ENCODE measurements around the gene ILKAP. TPM values are rescaled to one million over a fixed set of nuclear protein-coding genes. Genes with fewer than 3 reads are reported as not detected.

The ILKAP gene
- total and polyA plus RNA-seq, 2 of the 4 experiments (the other 2 are of a cell fraction), result 13.3 to 44.2 TPM

DNA sequence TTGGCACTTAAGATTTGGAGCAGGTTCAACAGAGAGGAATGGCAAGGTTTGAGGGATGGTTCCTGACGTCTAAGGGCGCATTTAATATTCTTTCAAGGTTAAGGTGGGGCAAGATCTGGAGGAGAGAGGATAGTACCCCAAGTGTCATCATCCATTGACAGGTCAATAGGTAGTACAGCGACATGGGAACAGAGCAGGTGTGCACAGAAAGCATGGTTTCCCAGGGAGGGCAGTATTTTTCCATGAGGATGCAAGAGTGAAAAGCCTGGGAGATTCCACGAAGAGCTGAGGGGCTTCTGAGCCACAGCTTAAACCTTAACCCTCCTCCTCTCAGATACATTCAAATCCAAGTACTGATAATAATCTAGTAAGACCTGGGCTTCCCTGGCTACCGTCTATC, 27.2 kb upstream of the ILKAP start:
- no peak overlapping the region for H3K4me3 ChIP-seq (ENCODE audit: insufficient read depth, low read depth, low read length)
- H3K27me3 ChIP-seq (ENCODE audit: control insufficient read depth, insufficient read depth, low read length), result peaks cover 32% of the 10 kb centered on the region
- no peak overlapping the region for H3K23ac ChIP-seq (ENCODE audit: low read depth, low read length)
- peaks cover 3% of the 10 kb centered on the region; the same call in 1 of the 2 replicates for H3K4me1 ChIP-seq (ENCODE audit: control insufficient read depth, insufficient read depth, low read length)
- dilution Hi-C loops (cut with HindIII; ENCODE audit: low sequenced_read_pairs, unreplicated experiment) (no loop called here), intact Hi-C loops (cut with micrococcal nuclease) (no loop called here), in situ Hi-C loops (cut with MboI; ENCODE audit: low sequenced_read_pairs) (no loop called here)
- no peak overlapping the region for H3K4ac ChIP-seq (ENCODE audit: low read depth, low read length)
- H2AK9ac ChIP-seq (replicated peaks; ENCODE audit: low read depth, low read length, poor library complexity), result no peak overlapping the region
- no peak overlapping the region for H3K18ac ChIP-seq (ENCODE audit: low read depth, low read length)
- ChIA-PET POLR2A (ENCODE audit: unreplicated experiment) (no interaction called here), CTCF (no interaction called here)
- no peak overlapping the region for H2BK15ac ChIP-seq (ENCODE audit: low read depth, low read length)
- peak overlapping the region; percentile 95 for H2AFZ ChIP-seq (replicated peaks; ENCODE audit: low read length, poor library complexity)
- no peak overlapping the region for H4K5ac ChIP-seq (ENCODE audit: low read depth, low read length)
- TF ChIP-seq RAD21 (IDR thresholded peaks at IDR 0.05; ENCODE audit: low read length), result no peak
- TF ChIP-seq, protein P1, sequence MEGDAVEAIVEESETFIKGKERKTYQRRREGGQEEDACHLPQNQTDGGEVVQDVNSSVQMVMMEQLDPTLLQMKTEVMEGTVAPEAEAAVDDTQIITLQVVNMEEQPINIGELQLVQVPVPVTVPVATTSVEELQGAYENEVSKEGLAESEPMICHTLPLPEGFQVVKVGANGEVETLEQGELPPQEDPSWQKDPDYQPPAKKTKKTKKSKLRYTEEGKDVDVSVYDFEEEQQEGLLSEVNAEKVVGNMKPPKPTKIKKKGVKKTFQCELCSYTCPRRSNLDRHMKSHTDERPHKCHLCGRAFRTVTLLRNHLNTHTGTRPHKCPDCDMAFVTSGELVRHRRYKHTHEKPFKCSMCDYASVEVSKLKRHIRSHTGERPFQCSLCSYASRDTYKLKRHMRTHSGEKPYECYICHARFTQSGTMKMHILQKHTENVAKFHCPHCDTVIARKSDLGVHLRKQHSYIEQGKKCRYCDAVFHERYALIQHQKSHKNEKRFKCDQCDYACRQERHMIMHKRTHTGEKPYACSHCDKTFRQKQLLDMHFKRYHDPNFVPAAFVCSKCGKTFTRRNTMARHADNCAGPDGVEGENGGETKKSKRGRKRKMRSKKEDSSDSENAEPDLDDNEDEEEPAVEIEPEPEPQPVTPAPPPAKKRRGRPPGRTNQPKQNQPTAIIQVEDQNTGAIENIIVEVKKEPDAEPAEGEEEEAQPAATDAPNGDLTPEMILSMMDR (conservative IDR thresholded peaks at IDR 0.05; ENCODE audit: low read depth, low read length), result no peak
- TF ChIP-seq, protein P2, sequence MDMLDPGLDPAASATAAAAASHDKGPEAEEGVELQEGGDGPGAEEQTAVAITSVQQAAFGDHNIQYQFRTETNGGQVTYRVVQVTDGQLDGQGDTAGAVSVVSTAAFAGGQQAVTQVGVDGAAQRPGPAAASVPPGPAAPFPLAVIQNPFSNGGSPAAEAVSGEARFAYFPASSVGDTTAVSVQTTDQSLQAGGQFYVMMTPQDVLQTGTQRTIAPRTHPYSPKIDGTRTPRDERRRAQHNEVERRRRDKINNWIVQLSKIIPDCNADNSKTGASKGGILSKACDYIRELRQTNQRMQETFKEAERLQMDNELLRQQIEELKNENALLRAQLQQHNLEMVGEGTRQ (IDR thresholded peaks at IDR 0.05; ENCODE audit: low read depth, low read length), result no peak
- TF ChIP-seq RFX5 (IDR thresholded peaks at IDR 0.05; ENCODE audit: low read depth, low read length), result no peak
- no peaks in the 10 kb centered on the region for H3K36me3 ChIP-seq (ENCODE audit: control insufficient read depth, insufficient read depth, low read length)
- no peak overlapping the region for H4K91ac ChIP-seq (ENCODE audit: insufficient read depth, low read depth, low read length)
- H3K79me1 ChIP-seq (ENCODE audit: low read depth in 1 of 2, low read length in 2 of 2), result no peaks in the 10 kb centered on the region; a peak in 1 of 4 replicates
- H3K14ac ChIP-seq (replicated peaks; ENCODE audit: low read depth, low read length), result no peak overlapping the region
- no peak overlapping the region for H2BK5ac ChIP-seq (ENCODE audit: low read depth, low read length, poor library complexity, severe bottlenecking)
- no peak overlapping the region for H3K27ac ChIP-seq (ENCODE audit: insufficient read depth, low read length)
- no CpG with 5 or more reads among the region's 5 CpGs for WGBS, 2 experiments (ENCODE audit: extremely low coverage in 2 of 2, insufficient read length in 1 of 2)
- DNase-seq (no peak), ATAC-seq (ENCODE audit: low read depth) (no peak)
- H3K4me2 ChIP-seq (ENCODE audit: low read depth, low read length), result no peak overlapping the region
- H3K9ac ChIP-seq (ENCODE audit: low read depth, low read length), result no peak overlapping the region
- H3K9me1 ChIP-seq (ENCODE audit: insufficient read depth, low read length), result no peaks in the 10 kb centered on the region
- no peak overlapping the region for H3K56ac ChIP-seq (ENCODE audit: extremely low read depth, insufficient read depth, low read length)
- H2AK5ac ChIP-seq (ENCODE audit: low read depth, low read length), result no peak overlapping the region
- H3K9me3 ChIP-seq (ENCODE audit: control insufficient read depth, insufficient read depth, low read length), result no peaks in the 10 kb centered on the region
- H4K20me1 ChIP-seq (ENCODE audit: insufficient read depth, low read length), result no peaks in the 10 kb centered on the region
- H4K8ac ChIP-seq (ENCODE audit: low read depth in 2 of 2, low read length in 2 of 2), result no peak overlapping the region
- H2BK120ac ChIP-seq (ENCODE audit: low read depth, low read length), result no peak overlapping the region
- no peak overlapping the region for H2BK20ac ChIP-seq (ENCODE audit: low read depth, low read length)
- BruUV-seq (replicated peaks), result no TSS peak
